ENCODE data around the gene KRT86. TPM values are rescaled to one million over a fixed set of nuclear protein-coding genes. Genes with fewer than 3 reads are reported as not detected.

The KRT86 gene
- polyA plus RNA-seq, 1 donor (not counting 4 experiments of a cell fraction or from before 2014, with no cell fraction given), result not detected

- Histone ChIP-seq H3K27ac (ENCODE audit: control insufficient read depth, insufficient read depth, low read length) (no peak overlapping the region), H3K79me2 (ENCODE audit: control insufficient read depth, insufficient read depth, low read length) (no peaks in the 10 kb centered on the region), H3K9me3 (ENCODE audit: control insufficient read depth, low read depth, low read length) (no peaks in the 10 kb centered on the region), H3K36me3 (ENCODE audit: control insufficient read depth in 2 of 2, extremely low read depth in 1 of 2, insufficient read depth in 2 of 2, low read length in 2 of 2) (no peaks in the 10 kb centered on the region), H3K9me1 (ENCODE audit: control insufficient read depth, extremely low read depth, insufficient read depth, low read length) (no peaks in the 10 kb centered on the region), H3K27me3 (ENCODE audit: control insufficient read depth, extremely low read depth, insufficient read depth, low read length) (peaks cover 11% of the 10 kb centered on the region), H4K20me1 (ENCODE audit: control insufficient read depth, extremely low read depth, insufficient read depth, low read length) (no peaks in the 10 kb centered on the region), H3K9ac (ENCODE audit: control insufficient read depth, extremely low read depth, insufficient read depth, low read length) (no peak overlapping the region), H3K4me1 (ENCODE audit: control insufficient read depth, extremely low read depth, insufficient read depth, low read length) (no peaks in the 10 kb centered on the region), H2AFZ (ENCODE audit: control insufficient read depth, low read length) (no peak overlapping the region), H3K4me2 (ENCODE audit: control insufficient read depth, extremely low read depth, insufficient read depth, low read depth, low read length) (no peak overlapping the region), H3K4me3 (ENCODE audit: control insufficient read depth in 2 of 3, extremely low read depth in 1 of 3, insufficient read depth in 2 of 3, low read depth in 1 of 3, low read length in 3 of 3) (no peak overlapping the region)
- DNase-seq (ENCODE audit: low read depth, low spot score) (no peak), FAIRE-seq (no peak)
- dilution Hi-C loops (cut with MboI; ENCODE audit: extremely low pct_ligation_motif_present, low sequenced_read_pairs), result no loop called here
- TF ChIP-seq EZH2 (IDR thresholded peaks at IDR 0.05; ENCODE audit: low read length) (no peak), CTCF (optimal IDR thresholded peaks at IDR 0.05 in 1 of 3, IDR thresholded peaks at IDR 0.05 in 1 of 3, conservative IDR thresholded peaks at IDR 0.05 in 1 of 3; ENCODE audit: extremely low read depth in 1 of 3, insufficient read depth in 2 of 3, low read length in 3 of 3) (no peak)
These were observed 42.3 kb downstream of the KRT86 start for GRCh38 chr12:52316701-52317100.

GRCh38 chr12:52317468-52318052, 43.1 kb downstream of the KRT86 start:
- FAIRE-seq (no peak), DNase-seq (ENCODE audit: low read depth, low spot score) (no peak)
- Histone ChIP-seq H3K9me1 (ENCODE audit: control insufficient read depth, extremely low read depth, insufficient read depth, low read length) (no peaks in the 10 kb centered on the region), H3K36me3 (ENCODE audit: control insufficient read depth in 2 of 2, extremely low read depth in 1 of 2, insufficient read depth in 2 of 2, low read length in 2 of 2) (no peaks in the 10 kb centered on the region), H3K4me2 (ENCODE audit: control insufficient read depth, extremely low read depth, insufficient read depth, low read depth, low read length) (no peak overlapping the region), H2AFZ (ENCODE audit: control insufficient read depth, low read length) (no peak overlapping the region), H3K4me1 (ENCODE audit: control insufficient read depth, extremely low read depth, insufficient read depth, low read length) (no peaks in the 10 kb centered on the region), H4K20me1 (ENCODE audit: control insufficient read depth, extremely low read depth, insufficient read depth, low read length) (no peaks in the 10 kb centered on the region), H3K79me2 (ENCODE audit: control insufficient read depth, insufficient read depth, low read length) (no peaks in the 10 kb centered on the region), H3K27me3 (ENCODE audit: control insufficient read depth, extremely low read depth, insufficient read depth, low read length) (peaks cover 12% of the 10 kb centered on the region), H3K9me3 (ENCODE audit: control insufficient read depth, low read depth, low read length) (no peaks in the 10 kb centered on the region), H3K27ac (ENCODE audit: control insufficient read depth, insufficient read depth, low read length) (no peak overlapping the region), H3K9ac (ENCODE audit: control insufficient read depth, extremely low read depth, insufficient read depth, low read length) (no peak overlapping the region), H3K4me3 (ENCODE audit: control insufficient read depth in 2 of 3, extremely low read depth in 1 of 3, insufficient read depth in 2 of 3, low read depth in 1 of 3, low read length in 3 of 3) (no peak overlapping the region)
- no peak for TF ChIP-seq EZH2 (IDR thresholded peaks at IDR 0.05; ENCODE audit: low read length)
- TF ChIP-seq CTCF (optimal IDR thresholded peaks at IDR 0.05 in 1 of 3, IDR thresholded peaks at IDR 0.05 in 1 of 3, conservative IDR thresholded peaks at IDR 0.05 in 1 of 3; ENCODE audit: extremely low read depth in 1 of 3, insufficient read depth in 2 of 3, low read length in 3 of 3), result no peak
- dilution Hi-C loops (cut with MboI; ENCODE audit: extremely low pct_ligation_motif_present, low sequenced_read_pairs), result no loop called here

All from keratinocyte (primary cell).